Measurements from ENCODE around the gene SEMA3G. TPM values are rescaled to one million over a fixed set of nuclear protein-coding genes. Genes with fewer than 3 reads are reported as not detected.

The SEMA3G gene
- polyA plus RNA-seq, 2 of the 4 experiments (the other 2 are of a cell fraction) = 0.08 to 0.13 TPM

DNA sequence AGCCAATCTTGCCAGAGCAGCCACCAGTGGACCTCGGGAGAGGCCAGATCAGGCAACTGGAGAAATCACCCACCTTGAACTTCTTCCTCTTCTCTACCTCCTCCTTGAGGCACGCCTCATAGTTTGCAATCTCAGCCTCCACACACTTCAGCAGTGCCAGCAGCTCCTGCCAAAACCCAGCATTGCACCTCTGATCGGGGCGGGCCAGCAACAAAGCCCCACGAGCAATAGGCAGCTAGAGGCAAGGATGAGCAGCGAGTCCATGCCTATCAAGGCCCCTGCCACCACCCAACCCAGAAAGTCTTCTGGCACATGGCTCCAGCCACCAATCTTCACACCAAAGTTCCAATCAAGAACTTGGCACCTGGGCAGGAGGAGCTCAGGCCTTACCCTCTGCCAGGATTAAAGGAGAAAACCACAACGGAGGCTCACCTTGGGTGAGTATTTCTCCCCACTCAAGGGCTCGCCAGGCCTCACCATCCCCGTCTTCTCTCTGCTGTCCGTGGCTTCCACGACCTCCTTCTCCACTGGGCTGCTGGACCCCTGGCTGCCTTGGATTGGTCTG, 42.1 kb downstream of the SEMA3G start:
- POLR2A ChIA-PET = no interaction called here
- no peaks in the 10 kb centered on the region for H3K4me1 ChIP-seq
- no peak for DNase-seq (ENCODE audit: low read depth in 1 of 2, low spot score in 1 of 2)
- TF ChIP-seq MYC (IDR thresholded peaks at IDR 0.05; ENCODE audit: borderline replicate concordance, low read length) = no peak
- TF ChIP-seq JUN (IDR thresholded peaks at IDR 0.05) = no peak
- no peak for TF ChIP-seq HDAC2 (IDR thresholded peaks at IDR 0.05)
- no peak for TF ChIP-seq RNF2 (IDR thresholded peaks at IDR 0.05; ENCODE audit: borderline replicate concordance, low read depth)
- no peak for TF ChIP-seq POLR2AphosphoS2 (conservative IDR thresholded peaks at IDR 0.05; ENCODE audit: low read length)
- no peak for TF ChIP-seq HEYL (CRISPR knock-in tag; IDR thresholded peaks at IDR 0.05)
- TF ChIP-seq, protein P1, sequence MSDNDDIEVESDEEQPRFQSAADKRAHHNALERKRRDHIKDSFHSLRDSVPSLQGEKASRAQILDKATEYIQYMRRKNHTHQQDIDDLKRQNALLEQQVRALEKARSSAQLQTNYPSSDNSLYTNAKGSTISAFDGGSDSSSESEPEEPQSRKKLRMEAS (IDR thresholded peaks at IDR 0.05) = no peak
- TF ChIP-seq KDM1A (IDR thresholded peaks at IDR 0.05; ENCODE audit: low read depth) = no peak
- TF ChIP-seq RFX5 (IDR thresholded peaks at IDR 0.05) = no peak
- no peak for TF ChIP-seq GATA3 (IDR thresholded peaks at IDR 0.05; ENCODE audit: borderline replicate concordance)
- TF ChIP-seq, protein P2, sequence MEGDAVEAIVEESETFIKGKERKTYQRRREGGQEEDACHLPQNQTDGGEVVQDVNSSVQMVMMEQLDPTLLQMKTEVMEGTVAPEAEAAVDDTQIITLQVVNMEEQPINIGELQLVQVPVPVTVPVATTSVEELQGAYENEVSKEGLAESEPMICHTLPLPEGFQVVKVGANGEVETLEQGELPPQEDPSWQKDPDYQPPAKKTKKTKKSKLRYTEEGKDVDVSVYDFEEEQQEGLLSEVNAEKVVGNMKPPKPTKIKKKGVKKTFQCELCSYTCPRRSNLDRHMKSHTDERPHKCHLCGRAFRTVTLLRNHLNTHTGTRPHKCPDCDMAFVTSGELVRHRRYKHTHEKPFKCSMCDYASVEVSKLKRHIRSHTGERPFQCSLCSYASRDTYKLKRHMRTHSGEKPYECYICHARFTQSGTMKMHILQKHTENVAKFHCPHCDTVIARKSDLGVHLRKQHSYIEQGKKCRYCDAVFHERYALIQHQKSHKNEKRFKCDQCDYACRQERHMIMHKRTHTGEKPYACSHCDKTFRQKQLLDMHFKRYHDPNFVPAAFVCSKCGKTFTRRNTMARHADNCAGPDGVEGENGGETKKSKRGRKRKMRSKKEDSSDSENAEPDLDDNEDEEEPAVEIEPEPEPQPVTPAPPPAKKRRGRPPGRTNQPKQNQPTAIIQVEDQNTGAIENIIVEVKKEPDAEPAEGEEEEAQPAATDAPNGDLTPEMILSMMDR (IDR thresholded peaks at IDR 0.05) = no peak
- no peak for TF ChIP-seq NR3C1 (IDR thresholded peaks at IDR 0.05)
- TF ChIP-seq HOXB13 (CRISPR knock-in tag; IDR thresholded peaks at IDR 0.05; ENCODE audit: low read depth) = no peak
- TF ChIP-seq, protein P3, sequence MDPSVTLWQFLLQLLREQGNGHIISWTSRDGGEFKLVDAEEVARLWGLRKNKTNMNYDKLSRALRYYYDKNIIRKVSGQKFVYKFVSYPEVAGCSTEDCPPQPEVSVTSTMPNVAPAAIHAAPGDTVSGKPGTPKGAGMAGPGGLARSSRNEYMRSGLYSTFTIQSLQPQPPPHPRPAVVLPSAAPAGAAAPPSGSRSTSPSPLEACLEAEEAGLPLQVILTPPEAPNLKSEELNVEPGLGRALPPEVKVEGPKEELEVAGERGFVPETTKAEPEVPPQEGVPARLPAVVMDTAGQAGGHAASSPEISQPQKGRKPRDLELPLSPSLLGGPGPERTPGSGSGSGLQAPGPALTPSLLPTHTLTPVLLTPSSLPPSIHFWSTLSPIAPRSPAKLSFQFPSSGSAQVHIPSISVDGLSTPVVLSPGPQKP (IDR thresholded peaks at IDR 0.05; ENCODE audit: low read depth, low read length) = no peak
- WGBS (ENCODE audit: missing lambda C conversion rate) = 98% methylated on average over 7 of the region's 11 CpGs
- no peaks in the 10 kb centered on the region for H3K9me3 ChIP-seq
- H3K27ac ChIP-seq = no peak overlapping the region
- H3K4me2 ChIP-seq = no peak overlapping the region
- CTCF ChIA-PET = interaction anchor here (0.8 kb wide), 1 partner anchor 15 kb away, joined by 3 read pairs; no protein-coding TSS in a partner anchor
- FAIRE-seq = no peak
- no peak overlapping the region for H3K4me3 ChIP-seq
- no peak for ATAC-seq

DNA sequence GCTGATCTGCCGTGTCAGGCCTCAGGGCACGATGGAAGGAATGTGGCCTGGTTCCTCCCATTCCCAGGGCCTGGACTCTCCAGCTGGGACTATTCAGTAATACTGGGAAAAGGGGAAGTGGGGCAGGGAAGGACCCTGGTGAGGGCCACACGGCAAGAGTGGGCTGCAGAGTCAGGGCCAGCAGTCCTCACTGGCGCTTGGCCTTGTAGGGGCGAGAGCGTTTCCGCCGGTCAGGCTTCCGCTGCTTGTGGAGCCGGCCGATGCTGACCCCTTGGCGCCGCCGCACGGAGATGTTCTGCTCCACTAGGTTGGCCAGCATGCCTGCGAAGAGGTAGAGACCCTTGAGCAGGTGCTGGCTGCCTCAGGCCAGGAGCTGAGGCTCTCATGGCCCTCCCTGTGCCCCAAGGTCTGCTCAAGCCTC, 42.8 kb downstream of the SEMA3G start:
- CTCF ChIA-PET = interaction anchor here (0.8 to 1.4 kb wide), 4 partner anchors 10 to 110 kb away, joined by 3 to 6 read pairs (median 4); no protein-coding TSS in a partner anchor
- Histone ChIP-seq H3K4me3 (no peak overlapping the region), H3K4me1 (no peaks in the 10 kb centered on the region), H3K27ac (no peak overlapping the region), H3K9me3 (no peaks in the 10 kb centered on the region), H3K4me2 (no peak overlapping the region)
- FAIRE-seq (no peak), ATAC-seq (no peak), DNase-seq (ENCODE audit: low read depth in 1 of 2, low spot score in 1 of 2) (no peak)
- WGBS (ENCODE audit: missing lambda C conversion rate) = 96% methylated on average over 5 of the region's 16 CpGs
- POLR2A ChIA-PET = no interaction called here
- TF ChIP-seq EP300 (IDR thresholded peaks at IDR 0.05) (no peak), POLR2AphosphoS2 (conservative IDR thresholded peaks at IDR 0.05; ENCODE audit: low read length) (no peak), HES2 (IDR thresholded peaks at IDR 0.05) (no peak), JUN (IDR thresholded peaks at IDR 0.05) (no peak), FOSB (CRISPR knock-in tag; IDR thresholded peaks at IDR 0.05) (no peak), HOXA7 (CRISPR knock-in tag; IDR thresholded peaks at IDR 0.05) (no peak), JUNB (IDR thresholded peaks at IDR 0.05) (no peak)
- TF ChIP-seq, protein P4, sequence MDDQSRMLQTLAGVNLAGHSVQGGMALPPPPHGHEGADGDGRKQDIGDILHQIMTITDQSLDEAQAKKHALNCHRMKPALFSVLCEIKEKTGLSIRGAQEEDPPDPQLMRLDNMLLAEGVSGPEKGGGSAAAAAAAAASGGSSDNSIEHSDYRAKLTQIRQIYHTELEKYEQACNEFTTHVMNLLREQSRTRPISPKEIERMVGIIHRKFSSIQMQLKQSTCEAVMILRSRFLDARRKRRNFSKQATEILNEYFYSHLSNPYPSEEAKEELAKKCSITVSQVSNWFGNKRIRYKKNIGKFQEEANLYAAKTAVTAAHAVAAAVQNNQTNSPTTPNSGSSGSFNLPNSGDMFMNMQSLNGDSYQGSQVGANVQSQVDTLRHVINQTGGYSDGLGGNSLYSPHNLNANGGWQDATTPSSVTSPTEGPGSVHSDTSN (IDR thresholded peaks at IDR 0.05) = no peak

DNA sequence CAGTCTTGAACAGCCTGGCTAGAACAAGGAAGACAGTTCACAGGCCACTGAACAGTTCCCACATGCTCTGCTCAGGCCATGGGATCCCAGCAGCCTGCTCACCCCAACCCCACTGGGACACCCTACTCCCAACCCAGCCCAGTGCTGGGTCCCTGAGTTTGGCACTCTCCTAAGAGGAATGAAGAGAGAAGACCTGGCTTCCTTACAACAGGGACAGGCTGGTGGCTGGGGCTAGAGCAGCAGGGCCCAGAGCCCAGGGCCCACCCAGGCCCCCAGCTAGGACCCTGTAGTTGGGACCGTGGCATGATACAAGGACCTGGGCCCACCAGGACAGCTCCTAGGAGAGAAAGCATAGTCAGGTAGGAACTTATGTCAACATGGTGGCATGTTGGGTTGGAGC, 43.4 kb downstream of the SEMA3G start:
- Histone ChIP-seq H3K9me3 (no peaks in the 10 kb centered on the region), H3K4me2 (no peak overlapping the region), H3K27ac (no peak overlapping the region), H3K4me3 (no peak overlapping the region), H3K4me1 (no peaks in the 10 kb centered on the region)
- ATAC-seq (no peak), DNase-seq (ENCODE audit: low read depth in 1 of 2, low spot score in 1 of 2) (no peak), FAIRE-seq (no peak)
- ChIA-PET POLR2A (no interaction called here), CTCF (interaction anchor here (1.1 to 1.4 kb wide), 3 partner anchors 11 to 110 kb away, joined by 3 to 6 read pairs (median 5); no protein-coding TSS in a partner anchor)
- WGBS (ENCODE audit: missing lambda C conversion rate) = 86% methylated on average over 1 of the region's 1 CpG
- TF ChIP-seq EHMT2 (IDR thresholded peaks at IDR 0.05; ENCODE audit: low read depth) = no peak
- no peak for TF ChIP-seq CEBPB (IDR thresholded peaks at IDR 0.05)
- TF ChIP-seq FOXS1 (CRISPR knock-in tag; IDR thresholded peaks at IDR 0.05) = no peak
- no peak for TF ChIP-seq KDM1A (IDR thresholded peaks at IDR 0.05; ENCODE audit: low read depth)
- TF ChIP-seq ZSCAN20 (CRISPR knock-in tag; IDR thresholded peaks at IDR 0.05) = no peak
- TF ChIP-seq HOXB13 (CRISPR knock-in tag; IDR thresholded peaks at IDR 0.05; ENCODE audit: low read depth) = no peak
- TF ChIP-seq POLR2AphosphoS2 (conservative IDR thresholded peaks at IDR 0.05; ENCODE audit: low read length) = no peak
- TF ChIP-seq, protein P2 (IDR thresholded peaks at IDR 0.05) = no peak
- no peak for TF ChIP-seq NPAS2 (CRISPR knock-in tag; IDR thresholded peaks at IDR 0.05; ENCODE audit: borderline replicate concordance)
- no peak for TF ChIP-seq ATOH8 (CRISPR knock-in tag; IDR thresholded peaks at IDR 0.05; ENCODE audit: low read depth)
- no peak for TF ChIP-seq CHD2 (IDR thresholded peaks at IDR 0.05; ENCODE audit: low read length, partially characterized antibody)
